Chondrocyte (in vitro differentiated cells): Measurements from ENCODE around the gene PARP12. TPM values are rescaled to one million over a fixed set of nuclear protein-coding genes. Genes with fewer than 3 reads are reported as not detected.

Source experiments
- DNase-seq: peaks from one replicate; pipeline ENCODE4 v3.0.0; 2021; ENCODE audit warnings: mixed read lengths, low spot score
- H3K27ac Mint-ChIP-seq: one replicate; pipeline ENCODE4 v1.8.0; 2021; ENCODE audit warnings: mild to moderate bottlenecking, moderate library complexity, mixed read lengths; ENCODE audit not compliant: unreplicated experiment
- H3K27me3 Mint-ChIP-seq: 2 replicates; pipeline ENCODE4 v1.8.0; 2021; ENCODE audit warnings: low read depth, mixed read lengths
- H3K36me3 Mint-ChIP-seq: 2 replicates; pipeline ENCODE4 v1.8.0; 2021; ENCODE audit warnings: low read depth, mixed read lengths
- H3K4me1 Mint-ChIP-seq: 2 replicates; pipeline ENCODE4 v1.8.0; 2021; ENCODE audit warnings: low read depth, mild to moderate bottlenecking, mixed read lengths
- H3K4me3 Mint-ChIP-seq: one replicate; pipeline ENCODE4 v1.8.0; 2021; ENCODE audit warnings: mild to moderate bottlenecking, moderate library complexity, mixed read lengths; ENCODE audit not compliant: unreplicated experiment
- H3K9me3 Mint-ChIP-seq: 2 replicates; pipeline ENCODE4 v1.8.0; 2021; ENCODE audit warnings: low read depth, mixed read lengths
- total RNA-seq: library from RNA; stranded (reverse); gene quantifications from 3 replicates; pipeline ENCODE4 v1.2.1, GENCODE V29; 2021
- TF ChIP-seq, protein P1 (sequence below): fragments of 200-600 bp; sonication (generic); IDR thresholded peaks from 2 replicates; pipeline ENCODE4 v1.5.0; 2021; ENCODE audit warnings: antibody characterized with exemption, mild to moderate bottlenecking, moderate library complexity

The PARP12 gene
- total RNA-seq, 1 donor from 2014 or later: 9.8 TPM

DNA sequence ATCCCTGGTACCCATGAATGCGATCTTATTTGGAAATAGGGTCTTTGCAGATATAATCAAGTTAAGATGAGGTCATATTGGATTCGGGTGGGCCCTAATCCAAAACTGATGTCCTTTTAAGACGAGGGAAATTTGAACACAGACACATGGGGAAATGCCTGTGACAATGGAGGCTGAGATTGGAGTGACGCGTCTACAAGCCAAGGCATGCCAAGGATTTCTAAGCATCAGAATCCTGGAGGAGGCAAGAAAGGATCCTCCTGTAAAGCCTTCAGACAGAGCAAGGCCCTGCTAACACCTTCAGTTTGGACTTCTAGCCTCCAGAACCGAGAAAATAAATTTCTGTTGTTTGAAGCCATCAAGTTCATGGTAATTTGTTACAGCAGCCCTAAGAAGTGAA lies 18.5 kb downstream of the PARP12 start:
- no peak for DNase-seq
- Mint-ChIP-seq H3K4me3 (no peak overlapping the region), H3K27ac (no peak overlapping the region), H3K4me1 (peaks cover 36% of the 10 kb centered on the region), H3K36me3 (peaks cover 11% of the 10 kb centered on the region), H3K9me3 (no peaks in the 10 kb centered on the region), H3K27me3 (no peaks in the 10 kb centered on the region)
- TF ChIP-seq, protein P1, sequence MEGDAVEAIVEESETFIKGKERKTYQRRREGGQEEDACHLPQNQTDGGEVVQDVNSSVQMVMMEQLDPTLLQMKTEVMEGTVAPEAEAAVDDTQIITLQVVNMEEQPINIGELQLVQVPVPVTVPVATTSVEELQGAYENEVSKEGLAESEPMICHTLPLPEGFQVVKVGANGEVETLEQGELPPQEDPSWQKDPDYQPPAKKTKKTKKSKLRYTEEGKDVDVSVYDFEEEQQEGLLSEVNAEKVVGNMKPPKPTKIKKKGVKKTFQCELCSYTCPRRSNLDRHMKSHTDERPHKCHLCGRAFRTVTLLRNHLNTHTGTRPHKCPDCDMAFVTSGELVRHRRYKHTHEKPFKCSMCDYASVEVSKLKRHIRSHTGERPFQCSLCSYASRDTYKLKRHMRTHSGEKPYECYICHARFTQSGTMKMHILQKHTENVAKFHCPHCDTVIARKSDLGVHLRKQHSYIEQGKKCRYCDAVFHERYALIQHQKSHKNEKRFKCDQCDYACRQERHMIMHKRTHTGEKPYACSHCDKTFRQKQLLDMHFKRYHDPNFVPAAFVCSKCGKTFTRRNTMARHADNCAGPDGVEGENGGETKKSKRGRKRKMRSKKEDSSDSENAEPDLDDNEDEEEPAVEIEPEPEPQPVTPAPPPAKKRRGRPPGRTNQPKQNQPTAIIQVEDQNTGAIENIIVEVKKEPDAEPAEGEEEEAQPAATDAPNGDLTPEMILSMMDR: no peak

DNA sequence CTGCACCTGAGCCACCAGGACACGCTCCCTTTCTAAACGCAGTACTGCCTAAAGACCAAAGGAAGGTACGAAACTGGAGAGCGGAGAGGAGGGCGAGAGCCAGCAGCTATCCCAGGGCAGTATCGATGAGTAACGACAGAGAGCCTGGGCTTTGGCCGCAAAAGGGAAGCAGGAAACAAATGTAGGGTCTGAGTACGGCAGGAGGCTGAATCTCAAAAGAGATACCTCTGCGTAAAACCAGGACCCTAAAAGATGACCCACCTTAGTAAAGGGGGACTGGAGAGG lies 20.4 kb downstream of the PARP12 start:
- no peak for DNase-seq
- peaks cover 21% of the 10 kb centered on the region for H3K36me3 Mint-ChIP-seq
- TF ChIP-seq, protein P1: no peak
- H3K9me3 Mint-ChIP-seq: no peaks in the 10 kb centered on the region
- peaks cover 38% of the 10 kb centered on the region for H3K4me1 Mint-ChIP-seq
- H3K27me3 Mint-ChIP-seq: no peaks in the 10 kb centered on the region
- peak overlapping the region; percentile 87 for H3K27ac Mint-ChIP-seq
- H3K4me3 Mint-ChIP-seq: no peak overlapping the region

DNA sequence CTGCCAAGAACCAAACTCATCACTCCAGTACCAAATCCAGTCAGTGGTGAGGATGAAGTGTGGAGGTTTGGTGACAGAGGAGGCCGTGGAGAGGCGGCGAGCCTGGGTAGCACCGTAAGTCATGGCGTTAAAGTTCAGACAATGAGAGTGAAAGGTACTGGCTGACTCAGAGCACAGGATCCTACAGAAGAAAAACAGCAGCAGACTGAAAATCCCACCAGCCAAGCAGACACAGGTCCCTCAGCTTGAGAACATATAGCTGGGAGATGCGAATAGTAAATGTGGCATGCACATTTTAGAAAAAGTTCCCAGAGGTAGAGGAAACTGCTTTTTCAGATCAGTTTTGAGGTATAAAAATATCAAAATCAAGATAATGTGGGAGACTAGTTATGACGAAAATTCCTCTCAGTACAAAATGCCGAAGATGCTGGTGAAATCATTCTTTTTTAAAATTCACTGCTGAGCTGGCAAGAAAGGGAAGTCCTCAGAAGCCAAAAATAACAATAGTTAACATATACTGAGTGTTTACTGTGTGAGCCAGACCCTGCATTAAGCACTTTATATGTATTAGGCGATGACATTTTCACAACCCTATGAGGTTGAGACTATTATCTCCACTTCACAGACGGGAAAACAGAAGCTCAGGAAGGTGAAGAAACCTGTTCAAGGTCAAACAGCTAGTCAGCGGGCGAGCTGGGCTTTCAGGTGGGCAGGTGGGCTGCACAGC lies 20.9 kb downstream of the PARP12 start:
- DNase-seq: no peak
- Mint-ChIP-seq H3K4me3 (peak overlapping the region; percentile 46), H3K27ac (peak overlapping the region; percentile 87)

DNA sequence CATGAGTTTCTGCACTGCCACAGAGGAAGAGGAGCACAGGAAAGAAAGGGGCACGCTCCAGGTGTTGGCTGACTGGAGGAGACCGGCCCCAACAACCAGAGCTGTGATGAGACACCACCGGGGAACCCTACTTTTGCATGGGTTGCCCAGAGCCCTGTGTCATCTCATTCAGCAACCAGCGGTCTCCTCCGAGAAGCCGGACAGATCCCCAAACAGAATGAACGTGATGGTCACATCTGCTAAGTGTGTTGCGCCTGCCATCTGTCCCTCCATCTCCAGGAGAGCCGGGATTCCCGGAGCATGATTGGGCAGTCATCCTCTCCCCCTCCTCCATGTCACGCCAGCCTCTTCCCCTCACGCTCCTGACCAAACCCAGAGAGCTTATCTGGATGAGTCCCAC lies 22.9 kb downstream of the PARP12 start:
- H3K9me3 Mint-ChIP-seq: no peaks in the 10 kb centered on the region
- H3K27ac Mint-ChIP-seq: no peak overlapping the region
- DNase-seq: no peak
- peaks cover 21% of the 10 kb centered on the region for H3K36me3 Mint-ChIP-seq
- TF ChIP-seq, protein P1: no peak
- no peaks in the 10 kb centered on the region for H3K27me3 Mint-ChIP-seq
- peaks cover 37% of the 10 kb centered on the region for H3K4me1 Mint-ChIP-seq
- no peak overlapping the region for H3K4me3 Mint-ChIP-seq

More for the DNA sequence above, 20.9 kb downstream of the PARP12 start:
- TF ChIP-seq, protein P1: no peak
- Mint-ChIP-seq H3K36me3 (peaks cover 21% of the 10 kb centered on the region), H3K9me3 (no peaks in the 10 kb centered on the region), H3K27me3 (no peaks in the 10 kb centered on the region), H3K4me1 (peaks cover 38% of the 10 kb centered on the region)

DNA sequence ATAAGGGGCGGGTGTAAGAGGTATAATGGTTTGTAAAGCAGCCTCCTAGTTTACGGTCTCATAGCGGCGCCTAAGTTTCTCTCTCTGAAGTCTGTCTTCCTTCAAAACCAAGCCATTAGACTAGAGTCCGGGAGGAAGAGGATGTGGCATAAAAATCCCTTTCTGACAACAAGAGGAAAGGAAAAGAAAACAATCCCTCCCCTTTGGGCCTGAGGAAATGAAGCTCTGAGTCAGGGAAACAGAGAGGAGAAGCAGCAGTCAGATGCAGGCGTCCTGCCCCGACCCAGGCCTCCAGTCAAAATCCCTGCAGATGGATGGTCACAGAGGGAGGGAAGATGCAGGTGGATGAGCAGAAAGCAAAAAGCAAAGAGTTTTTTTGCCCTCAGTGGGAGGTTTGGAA lies 23.7 kb downstream of the PARP12 start:
- no peak for DNase-seq
- Mint-ChIP-seq H3K27ac (no peak overlapping the region), H3K9me3 (no peaks in the 10 kb centered on the region), H3K27me3 (no peaks in the 10 kb centered on the region), H3K4me1 (peaks cover 35% of the 10 kb centered on the region), H3K4me3 (no peak overlapping the region), H3K36me3 (peaks cover 20% of the 10 kb centered on the region)
- TF ChIP-seq, protein P1: no peak
